GM20431 (cell line): ENCODE results near the gene PLEKHJ1.

Experiments
- in situ Hi-C: fragments of 300-500 bp; cut with MseI, MboI; formaldehyde crosslinking; loops from one replicate; pipeline ENCODE4 v1.15.0; 2020; ENCODE audit warnings: low sequenced_read_pairs; ENCODE audit not compliant: unreplicated experiment

Gene PLEKHJ1

GRCh38 chr19:2188708-2189385, 47.3 kb downstream of the PLEKHJ1 start:
- in situ Hi-C loops = no loop called here

- in situ Hi-C loops = no loop called here
Observed at GRCh38 chr19:2187159-2187558, 49.0 kb downstream of the PLEKHJ1 start.

- in situ Hi-C loops = no loop called here
Observed at GRCh38 chr19:2186071-2186846, 49.9 kb downstream of the PLEKHJ1 start.

GRCh38 chr19:2185734-2186070, 50.4 kb downstream of the PLEKHJ1 start:
- in situ Hi-C loops = no loop called here

- in situ Hi-C loops = no loop called here
Observed at GRCh38 chr19:2184422-2184975, 51.6 kb downstream of the PLEKHJ1 start.
